CD14-positive monocyte (primary cell): ENCODE results near the gene PIEZO1. TPM values are rescaled to one million over a fixed set of nuclear protein-coding genes. Genes with fewer than 3 reads are reported as not detected.

Experiments
- DNase-seq, 3 donors: peaks; one replicate each; pipeline ENCODE4 v3.0.0-alpha.2; 2011 to 2022
- H2AFZ ChIP-seq: 2 replicates; pipeline ENCODE4 v1.6.0; 2012; ENCODE audit warnings: mild to moderate bottlenecking, low read depth, low read length, inconsistent platforms; ENCODE audit not compliant: insufficient read depth, poor library complexity, severe bottlenecking
- H3K27ac ChIP-seq, 2 donors: 1 replicate in 1 of 2; 2 replicates in 1 of 2; pipeline ENCODE4 v1.5.1; 2012 to 2013; ENCODE audit warnings: low read length in 2 of 2, control low read depth in 1 of 2, inconsistent platforms in 1 of 2, low read depth in 1 of 2, mild to moderate bottlenecking in 1 of 2
- H3K27me3 ChIP-seq, 2 donors: one replicate each; pipeline versions ENCODE4 v1.6.0 to v1.6.1; 2011 to 2013; ENCODE audit warnings: low read length in 2 of 2; ENCODE audit not compliant: control insufficient read depth in 2 of 2, insufficient read depth in 2 of 2
- H3K36me3 ChIP-seq, 2 donors: replicated peaks in 1 of 2; 1 replicate in 1 of 2; 2 replicates in 1 of 2; pipeline versions ENCODE4 v1.5.1 to v1.6.1; 2012 to 2013; ENCODE audit warnings: low read length in 2 of 2, control low read depth in 1 of 2, inconsistent platforms in 1 of 2, mild to moderate bottlenecking in 1 of 2; ENCODE audit not compliant: insufficient read depth in 2 of 2, control insufficient read depth in 1 of 2
- H3K4me1 ChIP-seq, 2 donors: 1 replicate in 1 of 2; 2 replicates in 1 of 2; pipeline versions ENCODE4 v1.5.1 to v1.6.1; 2012 to 2013; ENCODE audit warnings: low read length in 2 of 2, control low read depth in 1 of 2, inconsistent platforms in 1 of 2, mild to moderate bottlenecking in 1 of 2, moderate library complexity in 1 of 2; ENCODE audit not compliant: insufficient read depth in 2 of 2, control insufficient read depth in 1 of 2
- H3K4me2 ChIP-seq: replicated peaks from 2 replicates; pipeline ENCODE3; 2012; ENCODE audit warnings: low read length, moderate library complexity, mild to moderate bottlenecking; ENCODE audit not compliant: poor library complexity, severe bottlenecking; ENCODE audit errors: extremely low read depth
- H3K4me3 ChIP-seq, 3 experiments: fragments of 200-600 bp in 1 of 3; sonication (generic) in 1 of 3; replicated peaks in 1 of 3; 1 replicate in 2 of 3; 2 replicates in 1 of 3; pipeline ENCODE4 v1.5.1; 2011 to 2013; ENCODE audit warnings: low read length in 3 of 3, mild to moderate bottlenecking in 3 of 3, control low read depth in 2 of 3, low read depth in 2 of 3, inconsistent platforms in 1 of 3, moderate library complexity in 1 of 3
- H3K79me2 ChIP-seq: 2 replicates; pipeline ENCODE4 v1.6.0; 2012; ENCODE audit warnings: mild to moderate bottlenecking, control low read depth, inconsistent platforms, low read length, moderate library complexity; ENCODE audit not compliant: insufficient read depth
- H3K9ac ChIP-seq: 2 replicates; pipeline ENCODE4 v1.6.0; 2017; ENCODE audit warnings: low read length, mild to moderate bottlenecking; ENCODE audit not compliant: insufficient read depth, poor library complexity, severe bottlenecking
- H3K9me3 ChIP-seq, 2 donors: replicated peaks in 1 of 2; 1 replicate in 1 of 2; 2 replicates in 1 of 2; pipeline versions ENCODE4 v1.5.1 to v1.6.1; 2012 to 2013; ENCODE audit warnings: low read length in 2 of 2, control low read depth in 1 of 2; ENCODE audit not compliant: control insufficient read depth in 1 of 2, insufficient read depth in 1 of 2
- H4K20me1 ChIP-seq: 2 replicates; pipeline ENCODE4 v1.6.0; 2012; ENCODE audit warnings: mild to moderate bottlenecking, low read length, control low read depth, moderate library complexity; ENCODE audit not compliant: insufficient read depth
- H3K27ac Mint-ChIP-seq, 7 donors: one replicate each; pipeline ENCODE4 v1.8.0; 2020; ENCODE audit warnings: mild to moderate bottlenecking in 7 of 7, mixed read lengths in 7 of 7, moderate library complexity in 6 of 7, inconsistent platforms in 2 of 7
- H3K27me3 Mint-ChIP-seq, 3 donors: one replicate each; pipeline ENCODE4 v1.8.0; 2021 to 2022; ENCODE audit warnings: low read depth in 3 of 3, mild to moderate bottlenecking in 3 of 3, mixed read lengths in 3 of 3, moderate library complexity in 3 of 3, inconsistent platforms in 1 of 3
- H3K36me3 Mint-ChIP-seq, 2 donors: one replicate each; pipeline ENCODE4 v1.8.0; 2020; ENCODE audit warnings: mixed read lengths in 2 of 2, inconsistent platforms in 1 of 2, mild to moderate bottlenecking in 1 of 2
- H3K4me1 Mint-ChIP-seq: one replicate; pipeline ENCODE4 v1.8.0; 2020; ENCODE audit warnings: mild to moderate bottlenecking, mixed read lengths
- H3K4me3 Mint-ChIP-seq, 2 donors: one replicate each; pipeline ENCODE4 v1.8.0; 2020; ENCODE audit warnings: mild to moderate bottlenecking in 2 of 2, mixed read lengths in 2 of 2, moderate library complexity in 1 of 2
- H3K9me3 Mint-ChIP-seq, 7 donors: one replicate each; pipeline ENCODE4 v1.8.0; 2020 to 2022; ENCODE audit warnings: mixed read lengths in 7 of 7, mild to moderate bottlenecking in 6 of 7, moderate library complexity in 6 of 7, inconsistent platforms in 2 of 7
- WGBS: methylation state at CpG from one replicate; pipeline ENCODE4 v1.1.5; 2013; ENCODE audit warnings: missing lambda C conversion rate; ENCODE audit not compliant: insufficient coverage; 5-methylcytosine and 5-hydroxymethylcytosine counted together
- intact Hi-C, 2 donors: fragments of 100-400 bp; cut with micrococcal nuclease; formaldehyde crosslinking; loops; one replicate each; pipeline versions ENCODE4 v1.15.0 to v1.15.1; 2023
- polyA plus RNA-seq, 3 donors: library from polyadenylated mRNA; depleted of rRNA in 1 of 3; unstranded in 2 of 3; stranded (reverse) in 1 of 3; fragments of 300-500 nt in 2 of 3; fragments of >200 nt in 1 of 3; fragmentation: Illumina TruSeq in 2 of 3; gene quantifications; 1 replicate in 2 of 3; 2 replicates in 1 of 3; pipeline ENCODE4 v1.2.3, GENCODE V29; 2012 to 2021
- TF ChIP-seq, protein P1 (sequence below): fragments of 200-600 bp; IDR thresholded peaks from one replicate; pipeline ENCODE4 v1.8.0; 2022; ENCODE audit warnings: antibody characterized with exemption, mild to moderate bottlenecking

Gene PIEZO1
- polyA plus RNA-seq, 3 donors: 10.2 to 405 (median 15.0) TPM

DNA sequence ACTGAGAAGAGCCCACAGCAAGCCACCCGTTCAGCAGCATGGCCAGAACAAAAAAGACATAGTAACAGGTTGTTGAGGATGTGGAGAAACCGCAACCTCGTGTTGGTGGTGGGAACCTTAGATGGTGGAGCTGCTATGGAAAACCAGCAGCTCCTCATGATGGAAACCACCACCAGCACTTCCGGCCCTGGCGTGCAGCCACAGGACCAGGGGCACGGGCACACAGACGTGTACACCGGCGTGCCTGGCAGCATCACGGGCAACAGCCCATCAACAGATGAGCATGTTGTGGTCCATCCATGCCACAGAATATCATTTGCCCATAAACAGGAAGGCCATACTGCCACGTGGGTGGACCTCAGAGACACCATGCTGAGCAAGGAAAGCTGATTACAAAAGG lies 66.8 kb downstream of the PIEZO1 start:
- peak overlapping the region in 3 of 7 donors; percentile 12 to 46 (median 42) for H3K27ac Mint-ChIP-seq
- peaks cover 63 to 93% of the 10 kb centered on the region in 2 donors for H3K36me3 Mint-ChIP-seq
- Histone ChIP-seq H3K4me3 (no peak overlapping the region), H3K9ac (no peak overlapping the region), H3K79me2 (no peaks in the 10 kb centered on the region), H3K9me3 (no peaks in the 10 kb centered on the region), H3K36me3 (peaks cover 92 to 100% of the 10 kb centered on the region in 2 donors), H4K20me1 (peaks cover 86% of the 10 kb centered on the region), H3K4me1 (no peaks in the 10 kb centered on the region), H3K4me2 (no peak overlapping the region), H3K27me3 (no peaks in the 10 kb centered on the region), H3K27ac (no peak overlapping the region), H2AFZ (no peak overlapping the region)
- WGBS: 89% methylated on average over 11 of the region's 11 CpGs
- no peaks in the 10 kb centered on the region for H3K4me1 Mint-ChIP-seq
- intact Hi-C loops: no loop called here
- H3K4me3 Mint-ChIP-seq: no peak overlapping the region
- no peaks in the 10 kb centered on the region for H3K27me3 Mint-ChIP-seq
- no peak for DNase-seq
- TF ChIP-seq, protein P1, sequence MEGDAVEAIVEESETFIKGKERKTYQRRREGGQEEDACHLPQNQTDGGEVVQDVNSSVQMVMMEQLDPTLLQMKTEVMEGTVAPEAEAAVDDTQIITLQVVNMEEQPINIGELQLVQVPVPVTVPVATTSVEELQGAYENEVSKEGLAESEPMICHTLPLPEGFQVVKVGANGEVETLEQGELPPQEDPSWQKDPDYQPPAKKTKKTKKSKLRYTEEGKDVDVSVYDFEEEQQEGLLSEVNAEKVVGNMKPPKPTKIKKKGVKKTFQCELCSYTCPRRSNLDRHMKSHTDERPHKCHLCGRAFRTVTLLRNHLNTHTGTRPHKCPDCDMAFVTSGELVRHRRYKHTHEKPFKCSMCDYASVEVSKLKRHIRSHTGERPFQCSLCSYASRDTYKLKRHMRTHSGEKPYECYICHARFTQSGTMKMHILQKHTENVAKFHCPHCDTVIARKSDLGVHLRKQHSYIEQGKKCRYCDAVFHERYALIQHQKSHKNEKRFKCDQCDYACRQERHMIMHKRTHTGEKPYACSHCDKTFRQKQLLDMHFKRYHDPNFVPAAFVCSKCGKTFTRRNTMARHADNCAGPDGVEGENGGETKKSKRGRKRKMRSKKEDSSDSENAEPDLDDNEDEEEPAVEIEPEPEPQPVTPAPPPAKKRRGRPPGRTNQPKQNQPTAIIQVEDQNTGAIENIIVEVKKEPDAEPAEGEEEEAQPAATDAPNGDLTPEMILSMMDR: no peak
- no peaks in the 10 kb centered on the region for H3K9me3 Mint-ChIP-seq

DNA sequence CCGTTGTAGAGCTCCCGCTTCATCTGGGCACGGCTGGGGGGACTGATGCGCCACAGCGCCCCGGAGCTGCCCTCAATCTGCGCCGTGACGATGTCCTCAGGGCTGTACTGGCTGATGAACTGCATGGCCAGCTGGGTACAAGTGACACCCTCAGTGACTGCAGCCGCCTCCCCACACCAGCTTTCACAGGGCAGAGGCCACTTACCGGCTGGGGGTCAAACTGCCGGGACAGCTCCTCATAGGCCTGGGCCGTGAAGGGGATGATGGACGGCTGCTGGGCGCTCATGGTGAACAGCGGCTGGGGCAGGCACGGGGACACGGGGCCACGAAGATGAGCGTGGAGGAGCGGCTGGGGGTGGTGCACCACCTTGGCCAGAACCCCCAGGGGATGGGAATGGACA lies 68.4 kb downstream of the PIEZO1 start:
- Histone ChIP-seq H3K36me3 (peaks cover 77 to 85% of the 10 kb centered on the region in 2 donors), H3K27me3 (no peaks in the 10 kb centered on the region), H2AFZ (no peak overlapping the region), H3K79me2 (no peaks in the 10 kb centered on the region), H3K9ac (no peak overlapping the region), H3K4me2 (no peak overlapping the region), H4K20me1 (peaks cover 95% of the 10 kb centered on the region), H3K9me3 (no peaks in the 10 kb centered on the region), H3K27ac (no peak overlapping the region), H3K4me1 (no peaks in the 10 kb centered on the region), H3K4me3 (no peak overlapping the region)
- 99% methylated on average over 15 of the region's 21 CpGs for WGBS
- DNase-seq: no peak
- TF ChIP-seq, protein P1: no peak
- no peak overlapping the region for H3K4me3 Mint-ChIP-seq
- H3K36me3 Mint-ChIP-seq: peaks cover 54 to 80% of the 10 kb centered on the region in 2 donors
- H3K4me1 Mint-ChIP-seq: no peaks in the 10 kb centered on the region
- H3K27me3 Mint-ChIP-seq: no peaks in the 10 kb centered on the region
- no peak overlapping the region for H3K27ac Mint-ChIP-seq
- intact Hi-C loops: no loop called here
- H3K9me3 Mint-ChIP-seq: no peaks in the 10 kb centered on the region
